SIG-M5 treated with dmso at 0.1 percent for 504 hours (cell line): ENCODE results near the gene FAM174C.

Experiments
- DNase-seq: peaks from one replicate; lab custom pipeline; 2025; ENCODE audit not compliant: unreplicated experiment; lab: John Stamatoyannopoulos, UW

The FAM174C gene

DNA sequence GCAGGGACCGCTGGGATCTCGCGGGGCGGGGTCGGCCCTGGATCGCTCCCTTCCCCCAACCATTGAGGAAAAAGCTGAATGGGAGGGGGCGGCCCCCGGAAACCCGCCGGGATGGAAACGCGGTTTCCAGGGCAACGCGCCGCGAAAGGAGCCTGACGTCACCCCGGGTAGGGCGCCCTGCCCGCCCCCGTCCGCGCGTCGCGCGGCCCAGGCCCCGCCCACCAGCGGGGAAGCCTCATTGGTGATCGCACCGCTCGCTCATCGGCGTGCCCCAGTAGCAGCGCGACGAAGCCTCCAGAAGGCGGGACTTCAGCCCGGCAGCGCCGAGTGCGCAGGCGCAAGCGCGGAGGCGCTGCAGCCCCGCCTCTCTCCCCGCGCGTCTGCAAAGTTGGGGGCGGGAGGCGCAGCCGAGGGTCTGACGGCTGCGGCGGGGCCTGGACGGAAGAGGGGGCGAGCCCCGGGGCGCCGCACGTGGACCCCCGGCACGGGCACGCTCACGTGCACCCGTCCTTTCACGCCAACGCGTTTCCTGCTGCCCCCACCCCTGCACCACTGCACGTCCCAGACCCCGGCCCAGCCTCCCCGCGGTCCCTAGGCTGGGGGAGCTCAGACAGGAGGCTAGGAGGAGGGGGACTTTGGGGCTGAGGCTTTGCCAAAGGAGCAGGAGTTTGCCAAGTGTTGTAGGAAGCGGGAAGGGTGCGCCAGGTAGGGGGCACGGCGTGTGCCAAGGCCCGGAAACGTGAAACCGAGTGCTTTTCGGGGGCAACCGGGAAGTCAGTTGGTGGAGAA is 14.4 kb upstream of the FAM174C start:
- peak; percentile 83 for DNase-seq

- DNase-seq: no peak
These were observed 13.9 kb upstream of the FAM174C start for GRCh38 chr19:1261538-1261797.

DNA sequence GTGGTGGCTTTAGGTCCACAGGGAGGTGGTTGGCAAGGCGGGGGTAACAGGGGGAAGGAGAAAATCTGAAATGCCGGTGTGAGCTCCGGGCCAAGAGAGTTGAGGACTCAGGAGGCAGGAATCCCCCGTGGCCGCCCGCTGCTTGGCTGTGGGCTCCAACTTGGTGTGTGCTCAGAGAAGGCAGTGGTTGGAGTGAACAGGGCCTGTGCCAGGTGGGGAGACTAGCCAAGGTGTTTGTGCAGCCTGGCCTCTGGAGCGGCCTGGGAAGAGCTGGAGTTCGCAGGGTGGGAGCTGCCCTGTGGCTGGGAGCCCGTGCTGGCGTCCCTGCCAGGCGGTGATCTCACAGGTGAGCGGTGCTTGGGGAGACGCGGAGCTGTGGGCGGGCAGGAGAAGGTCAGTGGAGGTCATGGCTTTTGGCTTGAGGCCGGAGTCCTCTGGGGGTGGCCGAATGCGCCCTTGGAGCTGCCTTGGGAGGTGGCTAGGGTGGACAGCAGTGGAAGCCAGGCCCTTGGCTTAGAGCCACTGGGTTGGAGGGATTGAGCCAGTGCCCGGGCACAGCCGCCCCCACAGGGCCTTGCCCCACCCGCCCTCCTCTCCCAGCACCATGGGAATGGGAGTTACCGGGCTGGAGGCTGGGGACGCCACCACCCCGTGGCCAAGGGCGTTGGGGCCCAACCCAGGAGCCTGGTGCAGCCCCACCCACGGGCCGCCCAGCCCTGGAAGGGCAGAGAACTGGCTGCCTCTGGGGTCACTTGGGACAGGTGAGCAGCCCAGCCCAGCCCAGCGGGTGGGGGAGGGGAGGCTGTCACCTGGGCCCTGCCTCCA is 13.3 kb upstream of the FAM174C start:
- no peak for DNase-seq

- no peak for DNase-seq
These were observed 12.7 kb upstream of the FAM174C start for GRCh38 chr19:1262623-1263123.

GRCh38 chr19:1263188-1263587 is 12.1 kb upstream of the FAM174C start:
- no peak for DNase-seq

GRCh38 chr19:1264801-1265614 is 10.3 kb upstream of the FAM174C start:
- DNase-seq: no peak

DNA sequence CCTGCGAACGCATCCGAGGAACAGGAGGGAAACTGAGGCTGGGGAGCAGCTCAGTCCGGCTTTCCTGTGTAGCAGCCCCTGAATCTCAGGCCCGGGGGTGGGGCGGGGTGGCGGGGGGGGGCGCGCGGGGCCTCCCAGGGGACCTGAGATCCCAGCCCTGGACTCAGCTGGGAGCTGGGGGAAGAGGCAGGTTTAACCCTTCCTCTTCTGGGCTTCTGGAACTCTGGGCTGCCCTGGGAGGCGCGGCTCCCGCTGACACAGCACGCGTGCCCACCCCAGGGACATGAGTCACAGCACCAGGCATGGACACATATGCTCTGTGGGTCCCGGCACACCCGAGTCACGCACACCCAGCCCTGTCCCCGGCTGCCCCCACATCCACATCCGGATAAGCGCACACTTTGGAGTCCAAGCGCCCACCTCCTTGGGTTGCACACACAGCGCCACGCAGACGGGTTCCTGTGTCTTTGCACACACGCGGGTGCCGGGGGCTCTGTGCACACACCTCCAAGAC is 9.7 kb upstream of the FAM174C start:
- DNase-seq: peak; percentile 25

GRCh38 chr19:1266129-1266915 is 9.0 kb upstream of the FAM174C start:
- peak; percentile 62 for DNase-seq

DNA sequence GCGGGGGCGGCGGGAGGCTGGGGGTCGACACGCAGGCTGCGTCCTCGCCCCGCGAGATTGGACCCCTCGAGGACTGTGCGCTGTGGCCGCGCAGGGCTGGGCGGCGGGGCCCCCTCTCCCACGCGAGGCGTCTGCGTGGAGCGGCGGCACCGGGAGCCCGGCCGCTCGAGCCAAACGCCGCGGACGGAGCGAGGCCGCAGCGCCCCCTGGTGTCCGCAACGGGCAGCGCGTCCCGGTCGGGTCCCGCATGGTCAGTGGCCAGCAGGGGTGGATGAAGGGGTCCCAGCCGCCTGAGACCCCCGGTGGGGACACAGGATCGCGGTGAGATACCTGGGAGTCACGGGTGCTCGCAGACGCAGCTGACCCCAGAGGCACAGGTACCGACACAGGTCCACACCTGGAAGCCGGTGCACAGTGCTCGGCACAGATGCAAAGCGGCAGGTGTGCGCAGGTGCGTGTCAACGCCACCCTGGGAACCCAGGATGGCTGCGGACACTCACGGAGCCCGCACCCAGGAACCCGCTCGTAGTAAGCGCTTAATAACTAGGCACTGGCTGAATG is 8.3 kb upstream of the FAM174C start:
- no peak for DNase-seq

GRCh38 chr19:1267477-1268225 is 7.7 kb upstream of the FAM174C start:
- DNase-seq: no peak

DNA sequence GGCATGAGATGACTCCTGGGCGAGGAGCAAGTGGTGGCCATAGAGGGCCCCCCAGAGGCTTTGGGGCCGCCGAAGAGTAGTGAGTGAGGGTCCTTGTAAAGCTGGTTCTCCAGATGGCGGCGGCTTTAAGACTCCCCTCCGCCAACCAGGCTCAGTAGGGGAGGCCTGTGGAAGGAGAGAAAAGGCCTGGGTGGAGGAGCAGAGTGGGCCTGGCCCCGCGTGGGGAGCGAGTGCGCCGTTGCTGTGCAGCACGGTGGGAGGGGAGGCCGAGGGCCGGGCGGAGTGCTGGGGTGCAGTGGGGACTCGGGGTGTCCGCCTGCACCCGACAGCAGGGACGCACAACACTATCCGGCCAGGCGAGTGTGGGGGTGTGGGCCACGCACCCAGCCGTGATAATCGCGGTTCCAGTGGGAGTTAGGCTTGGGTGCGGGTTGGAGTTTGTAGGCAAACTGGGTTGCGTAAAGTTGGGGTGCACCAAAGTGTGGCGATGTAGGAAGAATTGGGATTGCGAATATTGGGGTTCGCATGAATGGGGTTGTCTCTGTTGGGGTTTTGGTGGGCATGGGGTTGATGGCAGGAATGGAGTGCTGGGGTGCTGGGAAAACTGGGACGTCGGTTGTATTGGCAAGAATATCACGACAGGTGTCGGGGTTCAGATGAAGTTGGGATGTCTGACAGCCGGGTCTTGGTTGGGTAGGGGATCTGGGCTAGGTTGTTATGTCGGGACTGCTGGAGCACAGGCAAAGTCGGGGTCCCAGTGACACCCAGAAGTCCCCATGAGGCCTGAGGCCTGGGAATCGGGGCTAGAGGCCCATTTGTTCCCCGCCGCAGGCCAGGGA is 6.9 kb upstream of the FAM174C start:
- no peak for DNase-seq

GRCh38 chr19:1269065-1269477 is 6.3 kb upstream of the FAM174C start, which contains the start of gene CIRBP:
Gene CIRBP (plus strand): TSS chr19:1269332. CDS start chr19:1270934, 1,602 bp downstream.
- DNase-seq: peak; percentile 95

GRCh38 chr19:1269478-1270212 is 5.7 kb upstream of the FAM174C start:
- peak; percentile 45 for DNase-seq

- DNase-seq: peak; percentile 40
These were observed 5.0 kb upstream of the FAM174C start for GRCh38 chr19:1270213-1270853.

- DNase-seq: no peak
These were observed 4.3 kb upstream of the FAM174C start for GRCh38 chr19:1270854-1271527.

- DNase-seq: no peak
These were observed 3.6 kb upstream of the FAM174C start for GRCh38 chr19:1271528-1272422.
